Measurements from ENCODE around the gene GALNT17. TPM values are rescaled to one million over a fixed set of nuclear protein-coding genes. Genes with fewer than 3 reads are reported as not detected.

The GALNT17 gene
- total RNA-seq, 6 donors from 2014 or later, result 5.3 to 26.2 (median 10.1) TPM

DNA sequence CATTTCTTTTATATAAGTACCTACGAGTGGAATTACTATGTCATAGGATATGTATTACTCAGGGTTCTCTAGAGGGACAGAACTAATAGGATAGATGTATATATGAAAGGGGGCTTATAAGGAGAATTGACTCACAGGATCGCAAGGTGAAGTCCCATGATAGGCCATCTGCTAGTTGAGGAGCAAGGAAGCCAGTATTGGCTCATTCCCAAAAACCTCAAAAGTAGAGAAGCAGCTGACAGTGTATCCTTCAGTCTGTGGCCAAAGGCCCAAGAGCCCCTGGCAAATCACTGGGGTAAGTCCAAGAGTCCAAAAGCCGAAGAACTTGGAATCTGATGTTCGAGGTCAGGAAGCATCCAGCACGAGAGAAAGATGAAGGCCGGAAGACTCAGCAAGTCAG lies 59.8 kb downstream of the GALNT17 start:
- TF ChIP-seq POLR2A (IDR thresholded peaks at IDR 0.05), result no peak
- TF ChIP-seq POLR2AphosphoS5 (IDR thresholded peaks at IDR 0.05), result no peak
- TF ChIP-seq, protein P1, sequence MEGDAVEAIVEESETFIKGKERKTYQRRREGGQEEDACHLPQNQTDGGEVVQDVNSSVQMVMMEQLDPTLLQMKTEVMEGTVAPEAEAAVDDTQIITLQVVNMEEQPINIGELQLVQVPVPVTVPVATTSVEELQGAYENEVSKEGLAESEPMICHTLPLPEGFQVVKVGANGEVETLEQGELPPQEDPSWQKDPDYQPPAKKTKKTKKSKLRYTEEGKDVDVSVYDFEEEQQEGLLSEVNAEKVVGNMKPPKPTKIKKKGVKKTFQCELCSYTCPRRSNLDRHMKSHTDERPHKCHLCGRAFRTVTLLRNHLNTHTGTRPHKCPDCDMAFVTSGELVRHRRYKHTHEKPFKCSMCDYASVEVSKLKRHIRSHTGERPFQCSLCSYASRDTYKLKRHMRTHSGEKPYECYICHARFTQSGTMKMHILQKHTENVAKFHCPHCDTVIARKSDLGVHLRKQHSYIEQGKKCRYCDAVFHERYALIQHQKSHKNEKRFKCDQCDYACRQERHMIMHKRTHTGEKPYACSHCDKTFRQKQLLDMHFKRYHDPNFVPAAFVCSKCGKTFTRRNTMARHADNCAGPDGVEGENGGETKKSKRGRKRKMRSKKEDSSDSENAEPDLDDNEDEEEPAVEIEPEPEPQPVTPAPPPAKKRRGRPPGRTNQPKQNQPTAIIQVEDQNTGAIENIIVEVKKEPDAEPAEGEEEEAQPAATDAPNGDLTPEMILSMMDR (IDR thresholded peaks at IDR 0.05), result no peak
- 89 to 94% methylated on average over 6 of the region's 6 CpGs for WGBS, 2 donors
- H3K4me1 ChIP-seq, result no peaks in the 10 kb centered on the region
- ATAC-seq (ENCODE audit: low FRiP score in 2 of 2) (no peak), DNase-seq (no peak)
- H3K4me3 ChIP-seq, result no peak overlapping the region
- H3K36me3 ChIP-seq, result no peaks in the 10 kb centered on the region
- H3K27me3 ChIP-seq, result no peaks in the 10 kb centered on the region
- H3K27ac ChIP-seq, result no peak overlapping the region
- peaks cover 0 to 4% (median 0%) of the 10 kb centered on the region in 4 donors for H3K9me3 ChIP-seq

DNA sequence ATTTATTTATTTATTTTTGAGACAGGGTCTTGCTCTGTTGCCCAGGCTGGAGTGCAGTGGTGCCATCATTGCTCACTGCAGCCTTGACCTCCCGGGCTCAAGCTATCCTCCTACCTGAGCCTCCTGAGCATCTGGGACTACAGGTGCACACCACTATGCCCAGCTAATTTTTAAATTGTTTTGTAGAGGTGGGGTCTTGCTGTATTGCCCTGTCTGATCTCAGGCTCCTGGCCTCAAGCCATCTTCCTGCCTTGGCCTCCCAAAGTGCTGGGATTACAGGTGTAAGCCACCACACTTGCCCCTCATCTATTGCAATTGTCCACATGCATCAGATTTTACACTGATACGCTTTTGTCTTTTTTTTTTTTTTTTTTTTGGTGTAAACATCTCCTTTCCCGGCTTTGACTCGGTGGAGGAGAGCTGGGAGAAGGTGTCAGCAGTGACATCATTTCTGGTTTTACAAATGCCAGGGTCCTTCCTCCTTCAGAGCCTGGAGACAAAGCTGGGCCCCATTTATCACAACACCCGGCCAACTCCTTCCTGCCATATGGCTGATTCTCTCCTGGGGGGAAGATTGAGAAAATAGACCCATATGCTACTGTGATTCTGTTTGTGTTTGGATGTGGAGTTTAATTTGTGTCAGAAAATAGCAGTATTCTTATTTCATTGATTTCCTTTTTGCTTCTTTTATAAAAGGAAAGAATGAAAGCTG lies 61.3 kb downstream of the GALNT17 start:
- no peak for ATAC-seq (ENCODE audit: low FRiP score in 2 of 2)
- Histone ChIP-seq H3K27ac (no peak overlapping the region), H3K4me3 (no peak overlapping the region), H3K9me3 (peaks cover 0 to 4% (median 0%) of the 10 kb centered on the region in 4 donors), H3K36me3 (no peaks in the 10 kb centered on the region), H3K4me1 (no peaks in the 10 kb centered on the region), H3K27me3 (no peaks in the 10 kb centered on the region)
- no peak for DNase-seq
- no peak for TF ChIP-seq EP300 (IDR thresholded peaks at IDR 0.05)
- no peak for TF ChIP-seq POLR2AphosphoS5 (IDR thresholded peaks at IDR 0.05)
- TF ChIP-seq, protein P1 (IDR thresholded peaks at IDR 0.05), result no peak
- no peak for TF ChIP-seq POLR2A (IDR thresholded peaks at IDR 0.05)
- WGBS, 2 donors, result 48 to 77% methylated on average over 5 of the region's 5 CpGs

DNA sequence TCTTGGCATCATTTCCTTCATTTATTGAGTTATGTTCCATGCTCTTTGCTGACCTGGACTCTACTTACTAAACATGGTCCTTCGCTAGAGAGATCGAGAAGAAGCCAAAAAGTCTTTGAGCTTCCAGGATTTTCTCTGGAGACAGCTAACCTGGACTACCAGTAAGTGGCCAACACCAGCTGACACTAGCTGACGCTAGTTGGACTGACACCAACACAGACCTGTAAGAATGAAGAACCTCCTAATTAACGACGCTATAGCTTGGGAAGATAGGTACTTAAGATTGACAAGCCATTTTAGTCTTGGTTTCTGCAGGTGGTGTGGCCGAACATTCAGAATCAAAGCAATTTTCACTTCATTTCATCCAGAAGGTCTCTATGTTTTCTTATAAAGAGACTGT lies 66.4 kb downstream of the GALNT17 start:
- Histone ChIP-seq H3K27ac (no peak overlapping the region), H3K4me1 (no peaks in the 10 kb centered on the region), H3K9me3 (no peaks in the 10 kb centered on the region), H3K27me3 (no peaks in the 10 kb centered on the region), H3K36me3 (no peaks in the 10 kb centered on the region), H3K4me3 (no peak overlapping the region)
- TF ChIP-seq, protein P1 (IDR thresholded peaks at IDR 0.05), result no peak
- TF ChIP-seq POLR2A (IDR thresholded peaks at IDR 0.05) (no peak), EP300 (IDR thresholded peaks at IDR 0.05) (no peak), POLR2AphosphoS5 (IDR thresholded peaks at IDR 0.05) (no peak)
- ATAC-seq (ENCODE audit: low FRiP score in 2 of 2) (no peak), DNase-seq (no peak)
- 79 to 92% methylated on average over 6 of the region's 6 CpGs for WGBS, 2 donors

DNA sequence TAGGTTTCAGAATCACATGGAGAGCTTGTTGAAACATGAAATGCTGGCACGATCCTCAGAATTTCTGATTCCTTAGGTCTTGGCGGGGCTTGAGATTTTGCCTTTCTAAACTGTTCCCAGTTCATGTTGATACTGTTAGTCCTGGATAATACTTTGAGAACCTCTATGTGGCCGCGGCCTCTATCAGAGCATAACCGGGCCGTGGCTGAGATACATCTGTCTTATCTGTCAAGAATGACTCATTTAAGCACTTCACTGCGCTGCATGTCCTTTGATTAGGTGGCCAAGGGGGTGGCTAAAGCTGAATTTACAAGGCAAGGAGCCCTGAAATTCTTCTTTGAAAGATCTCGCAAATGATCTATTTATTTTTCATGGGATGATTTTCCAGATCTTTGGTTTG lies 66.9 kb downstream of the GALNT17 start:
- TF ChIP-seq POLR2AphosphoS5 (IDR thresholded peaks at IDR 0.05), result no peak
- TF ChIP-seq EP300 (IDR thresholded peaks at IDR 0.05), result no peak
- TF ChIP-seq, protein P1 (IDR thresholded peaks at IDR 0.05), result no peak
- peaks cover 0 to 4% (median 0%) of the 10 kb centered on the region in 4 donors for H3K9me3 ChIP-seq
- H3K27ac ChIP-seq, result no peak overlapping the region
- WGBS, 2 donors, result 73 to 74% methylated on average over 8 of the region's 8 CpGs
- H3K4me3 ChIP-seq, result no peak overlapping the region
- no peaks in the 10 kb centered on the region for H3K27me3 ChIP-seq
- H3K36me3 ChIP-seq, result no peaks in the 10 kb centered on the region
- no peaks in the 10 kb centered on the region for H3K4me1 ChIP-seq
- DNase-seq (no peak), ATAC-seq (ENCODE audit: low FRiP score in 2 of 2) (peak in 1 of 2 donors; percentile 71)

DNA sequence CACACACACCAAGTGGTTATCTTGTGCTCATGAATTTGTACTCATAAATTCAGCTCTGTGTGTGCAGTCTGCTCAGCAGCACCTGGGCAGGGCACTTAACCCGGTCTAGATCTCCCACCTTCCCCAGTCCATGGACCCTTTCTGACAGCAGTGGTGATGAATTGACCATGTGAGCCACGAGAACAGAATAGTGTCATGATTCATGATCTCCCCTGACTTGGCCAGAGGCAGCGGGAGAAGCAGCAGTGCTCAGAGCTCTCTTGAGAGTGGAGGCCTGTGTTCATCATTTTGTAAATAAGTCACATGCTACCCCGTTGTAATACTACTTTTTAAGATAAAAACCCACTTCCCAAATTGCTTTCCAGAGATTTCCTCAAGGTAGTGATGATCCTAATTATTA lies 74.2 kb downstream of the GALNT17 start:
- Histone ChIP-seq H3K4me3 (no peak overlapping the region), H3K9me3 (peaks cover 0 to 7% (median 3%) of the 10 kb centered on the region in 4 donors), H3K36me3 (no peaks in the 10 kb centered on the region), H3K27ac (no peak overlapping the region), H3K27me3 (no peaks in the 10 kb centered on the region), H3K4me1 (no peaks in the 10 kb centered on the region)
- ATAC-seq (ENCODE audit: low FRiP score in 2 of 2), result no peak
- TF ChIP-seq, protein P1 (IDR thresholded peaks at IDR 0.05), result no peak
- TF ChIP-seq POLR2A (IDR thresholded peaks at IDR 0.05), result no peak
- 59 to 60% methylated on average over 4 of the region's 4 CpGs for WGBS, 2 donors
- no peak for DNase-seq

All from upper lobe of left lung (tissue), 6 donors.